ENCODE measurements around the gene KRT79. TPM values are rescaled to one million over a fixed set of nuclear protein-coding genes. Genes with fewer than 3 reads are reported as not detected.

The KRT79 gene
- total RNA-seq, 1 donor from 2014 or later: 0.10 TPM

DNA sequence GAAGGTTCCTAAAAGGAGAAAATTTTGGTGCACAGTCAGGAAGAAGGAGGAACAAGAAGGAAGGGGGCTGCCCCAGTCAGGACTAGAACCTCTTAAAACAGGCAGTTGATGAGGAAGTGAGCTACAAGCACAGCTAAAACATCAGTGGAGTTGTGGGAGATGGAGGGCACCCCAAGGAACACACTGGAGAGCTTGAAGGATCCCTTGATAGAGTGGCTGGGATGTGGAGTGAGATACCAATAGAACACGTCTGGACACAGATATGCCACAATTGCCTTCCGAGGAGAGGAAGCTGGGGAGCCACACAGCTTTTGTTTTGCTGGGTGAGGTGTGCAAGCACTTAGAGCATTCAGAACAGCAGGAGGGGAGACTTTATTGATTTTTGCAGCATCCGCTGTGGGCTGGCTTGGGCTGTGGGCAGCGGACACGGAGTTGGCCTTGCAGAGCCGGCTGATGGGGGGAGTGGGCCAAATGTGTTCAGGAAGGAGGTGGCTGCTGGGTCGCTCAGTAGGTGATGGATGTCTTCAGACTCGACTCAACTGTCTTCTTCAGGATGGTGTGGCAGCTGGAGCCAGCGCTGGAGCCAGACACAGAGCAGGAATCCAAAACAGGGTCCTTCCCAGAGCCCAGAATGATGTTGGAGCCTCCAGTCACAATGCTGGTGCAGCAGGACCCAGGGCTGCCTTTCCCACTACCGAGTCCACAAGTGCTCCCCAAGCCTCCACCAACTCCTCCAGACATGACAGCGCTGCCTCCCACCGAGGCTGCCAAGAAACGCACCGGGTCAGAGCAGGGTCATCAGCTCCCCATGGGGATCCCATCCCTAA lies 4.7 kb upstream of the KRT79 start:
- H3K27me3 Mint-ChIP-seq (ENCODE audit: low read depth): peaks cover 2% of the 10 kb centered on the region
- TF ChIP-seq, protein P1, sequence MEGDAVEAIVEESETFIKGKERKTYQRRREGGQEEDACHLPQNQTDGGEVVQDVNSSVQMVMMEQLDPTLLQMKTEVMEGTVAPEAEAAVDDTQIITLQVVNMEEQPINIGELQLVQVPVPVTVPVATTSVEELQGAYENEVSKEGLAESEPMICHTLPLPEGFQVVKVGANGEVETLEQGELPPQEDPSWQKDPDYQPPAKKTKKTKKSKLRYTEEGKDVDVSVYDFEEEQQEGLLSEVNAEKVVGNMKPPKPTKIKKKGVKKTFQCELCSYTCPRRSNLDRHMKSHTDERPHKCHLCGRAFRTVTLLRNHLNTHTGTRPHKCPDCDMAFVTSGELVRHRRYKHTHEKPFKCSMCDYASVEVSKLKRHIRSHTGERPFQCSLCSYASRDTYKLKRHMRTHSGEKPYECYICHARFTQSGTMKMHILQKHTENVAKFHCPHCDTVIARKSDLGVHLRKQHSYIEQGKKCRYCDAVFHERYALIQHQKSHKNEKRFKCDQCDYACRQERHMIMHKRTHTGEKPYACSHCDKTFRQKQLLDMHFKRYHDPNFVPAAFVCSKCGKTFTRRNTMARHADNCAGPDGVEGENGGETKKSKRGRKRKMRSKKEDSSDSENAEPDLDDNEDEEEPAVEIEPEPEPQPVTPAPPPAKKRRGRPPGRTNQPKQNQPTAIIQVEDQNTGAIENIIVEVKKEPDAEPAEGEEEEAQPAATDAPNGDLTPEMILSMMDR (IDR thresholded peaks at IDR 0.05): no peak
- no peaks in the 10 kb centered on the region for H3K36me3 Mint-ChIP-seq (ENCODE audit: low read depth)
- DNase-seq (ENCODE audit: low spot score): peak; percentile 68
- H3K4me1 Mint-ChIP-seq (ENCODE audit: low read depth): peaks cover 27% of the 10 kb centered on the region
- no peak overlapping the region for H3K27ac Mint-ChIP-seq (ENCODE audit: unreplicated experiment)
- no peaks in the 10 kb centered on the region for H3K9me3 Mint-ChIP-seq (ENCODE audit: low read depth)
- H3K4me3 Mint-ChIP-seq (ENCODE audit: unreplicated experiment): no peak overlapping the region

DNA sequence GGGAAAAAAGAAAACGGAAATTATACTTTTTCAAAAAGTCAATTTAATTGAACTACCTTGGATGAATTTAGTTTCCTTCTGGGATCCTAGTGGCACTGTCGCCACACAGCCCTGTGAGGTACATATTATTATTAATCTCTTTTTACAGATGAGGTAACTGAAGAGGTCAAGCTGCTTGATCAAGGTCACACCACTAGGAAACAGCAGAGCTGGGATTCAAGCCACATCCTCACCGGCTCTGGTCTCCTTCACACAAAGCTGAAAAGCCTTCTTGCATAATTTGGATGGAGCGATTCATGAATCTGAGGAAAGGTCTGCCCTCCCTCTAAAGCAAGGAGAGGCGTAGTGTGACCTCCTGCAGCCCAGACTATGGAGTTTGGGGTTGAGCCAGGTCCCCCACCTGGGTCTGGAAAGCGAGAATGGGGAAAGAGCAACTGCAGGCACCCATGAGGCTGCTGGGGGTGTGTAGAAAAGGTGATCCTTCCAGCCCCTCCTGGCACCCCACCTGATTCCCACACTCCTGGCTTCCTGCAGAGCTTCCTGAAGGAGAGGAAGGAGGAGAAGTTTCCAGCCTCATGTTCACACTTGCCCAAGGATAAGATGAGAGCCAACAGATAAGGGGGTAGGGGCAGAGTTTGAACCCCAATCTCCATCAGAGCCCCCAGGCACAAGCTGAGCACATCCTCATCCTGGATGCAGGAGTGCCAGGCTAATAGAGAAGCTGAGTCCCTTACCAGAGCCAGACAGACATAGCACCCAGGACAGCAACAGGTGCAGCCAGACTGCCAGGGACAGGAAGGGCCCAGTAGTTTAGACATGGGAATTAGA lies 3.9 kb upstream of the KRT79 start:
- H3K4me1 Mint-ChIP-seq (ENCODE audit: low read depth): peaks cover 27% of the 10 kb centered on the region
- peaks cover 2% of the 10 kb centered on the region for H3K27me3 Mint-ChIP-seq (ENCODE audit: low read depth)
- DNase-seq (ENCODE audit: low spot score): peak; percentile 22
- TF ChIP-seq, protein P1 (IDR thresholded peaks at IDR 0.05): no peak
- no peaks in the 10 kb centered on the region for H3K9me3 Mint-ChIP-seq (ENCODE audit: low read depth)
- H3K27ac Mint-ChIP-seq (ENCODE audit: unreplicated experiment): peak overlapping the region; percentile 80
- H3K36me3 Mint-ChIP-seq (ENCODE audit: low read depth): no peaks in the 10 kb centered on the region
- H3K4me3 Mint-ChIP-seq (ENCODE audit: unreplicated experiment): no peak overlapping the region

DNA sequence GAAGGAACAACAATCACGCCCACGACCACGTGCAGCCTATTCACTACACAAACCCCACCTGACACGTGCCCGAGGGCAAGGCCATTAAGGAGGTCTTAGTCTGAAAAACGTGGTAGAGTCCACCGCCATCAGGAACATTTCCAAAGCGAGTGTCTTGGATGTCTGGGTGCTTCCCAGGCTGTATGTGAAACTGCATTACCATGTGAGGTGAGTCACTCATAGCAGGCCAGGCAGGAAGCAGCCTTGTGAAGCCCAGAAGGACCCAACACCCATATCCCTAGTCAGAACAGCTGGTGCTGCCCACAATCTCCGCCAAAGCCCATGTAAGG lies 3.3 kb upstream of the KRT79 start:
- peak; percentile 35 for DNase-seq (ENCODE audit: low spot score)
- Mint-ChIP-seq H3K4me1 (ENCODE audit: low read depth) (peaks cover 27% of the 10 kb centered on the region), H3K27ac (ENCODE audit: unreplicated experiment) (peak overlapping the region; percentile 80), H3K4me3 (ENCODE audit: unreplicated experiment) (no peak overlapping the region), H3K36me3 (ENCODE audit: low read depth) (no peaks in the 10 kb centered on the region), H3K27me3 (ENCODE audit: low read depth) (peaks cover 2% of the 10 kb centered on the region), H3K9me3 (ENCODE audit: low read depth) (no peaks in the 10 kb centered on the region)
- TF ChIP-seq, protein P1 (IDR thresholded peaks at IDR 0.05): no peak

DNA sequence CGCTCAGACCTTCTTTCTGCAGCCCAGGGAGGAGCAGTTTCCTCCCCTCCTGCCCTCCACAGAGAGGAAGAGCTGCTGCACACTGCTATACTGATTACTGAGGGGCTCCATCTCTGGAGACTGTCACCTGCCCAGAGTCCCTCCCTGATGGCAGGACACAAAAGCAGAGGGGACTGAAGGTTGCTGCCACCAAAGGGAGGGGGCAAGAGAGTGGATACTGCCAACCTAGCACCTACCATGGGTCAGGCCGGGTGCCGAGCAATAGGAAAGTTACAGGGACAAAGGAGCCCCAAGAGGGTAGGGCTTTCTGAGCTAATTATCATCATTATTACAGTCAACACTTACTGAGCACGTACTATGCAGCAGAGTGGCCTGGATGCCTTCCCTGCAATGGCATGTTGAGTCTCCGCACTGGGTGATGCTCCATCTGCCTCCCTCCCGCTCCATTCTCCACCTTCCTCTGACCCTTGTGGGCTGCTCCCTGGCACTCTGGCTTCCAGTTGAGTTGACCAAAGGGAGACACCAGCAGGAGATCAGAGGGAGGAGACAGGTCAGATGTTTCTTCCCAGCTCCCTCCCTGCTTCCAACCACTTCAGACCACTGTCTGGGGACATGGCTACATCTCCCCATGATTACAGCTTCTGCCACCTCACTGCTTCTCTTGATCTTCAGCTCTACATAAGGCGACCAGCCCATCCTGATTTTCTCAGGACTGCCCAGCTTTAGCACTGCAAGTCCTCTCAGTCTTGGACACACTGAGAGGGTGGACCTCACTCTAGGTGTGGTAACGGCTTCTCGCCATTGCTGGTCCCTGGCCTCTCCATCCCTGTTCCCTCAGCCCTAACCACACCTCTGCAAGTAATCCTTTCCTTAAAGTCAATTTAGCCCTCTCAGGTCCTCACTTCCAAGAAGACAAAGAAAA lies 2.6 kb upstream of the KRT79 start:
- H3K4me1 Mint-ChIP-seq (ENCODE audit: low read depth): peaks cover 27% of the 10 kb centered on the region
- no peaks in the 10 kb centered on the region for H3K36me3 Mint-ChIP-seq (ENCODE audit: low read depth)
- TF ChIP-seq, protein P1 (IDR thresholded peaks at IDR 0.05): no peak
- DNase-seq (ENCODE audit: low spot score): peak; percentile 38
- H3K4me3 Mint-ChIP-seq (ENCODE audit: unreplicated experiment): no peak overlapping the region
- no peaks in the 10 kb centered on the region for H3K9me3 Mint-ChIP-seq (ENCODE audit: low read depth)
- peak overlapping the region; percentile 80 for H3K27ac Mint-ChIP-seq (ENCODE audit: unreplicated experiment)
- H3K27me3 Mint-ChIP-seq (ENCODE audit: low read depth): peaks cover 2% of the 10 kb centered on the region

Measured in chondrocyte (in vitro differentiated cells).